Activated T-helper 1 cell treated with anti-CD3 and anti-CD28 coated beads, Interleukin-2, amount 50 U/mL, for 16 hours (primary cell): ENCODE measurements around the gene KLHL34.

Experiments
- DNase-seq, 2 donors: peaks; one replicate each; pipeline ENCODE4 v3.0.0-alpha.2; 2020; ENCODE audit warnings: low read depth in 1 of 2, low spot score in 1 of 2

KLHL34 gene

GRCh38 chrX:21658152-21658737 is at the start of gene KLHL34:
Gene KLHL34, minus strand, starts transcription at chrX:21658330. Its CDS starts 542 bp downstream, at chrX:21657788.
- DNase-seq = no peak

DNA sequence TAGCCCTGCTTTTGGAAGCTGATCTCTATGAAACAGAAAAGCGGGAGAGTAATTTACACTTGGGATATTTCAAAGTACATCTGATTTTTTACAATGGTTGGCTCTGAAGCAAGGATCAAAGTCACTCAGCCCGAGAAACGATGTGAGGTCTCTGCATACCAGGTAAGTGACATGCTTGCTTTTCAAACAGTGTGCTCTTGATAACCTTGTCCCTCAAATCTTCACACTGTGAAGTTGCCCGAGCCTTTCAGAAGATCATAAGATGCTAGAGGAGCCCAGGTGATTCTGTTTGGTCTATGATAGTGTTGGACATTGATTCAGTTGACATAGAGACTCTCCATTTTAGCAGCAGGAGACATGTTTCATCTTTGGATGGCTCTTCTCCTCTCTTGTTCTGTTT is 47.1 kb upstream of the KLHL34 start:
- no peak for DNase-seq

DNA sequence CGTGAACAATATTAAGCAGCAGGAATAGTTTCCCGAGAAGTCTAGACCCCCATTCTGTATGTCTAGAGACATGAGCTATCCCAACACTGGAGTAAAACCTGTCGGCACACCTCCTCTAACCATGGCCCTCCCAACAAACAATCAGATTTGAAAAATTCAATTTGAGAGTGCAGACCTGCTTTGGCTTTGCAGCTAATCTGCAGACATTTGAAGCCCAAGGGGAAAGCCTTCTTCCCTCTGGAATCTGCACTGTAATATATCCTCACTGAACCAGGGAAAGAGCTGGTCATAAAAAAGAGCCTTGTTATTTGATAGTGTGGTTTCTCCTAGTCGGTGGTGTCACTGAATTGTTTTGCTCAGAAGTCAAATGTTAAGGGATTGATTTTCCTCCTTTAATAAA is 44.6 kb upstream of the KLHL34 start:
- DNase-seq = no peak

DNA sequence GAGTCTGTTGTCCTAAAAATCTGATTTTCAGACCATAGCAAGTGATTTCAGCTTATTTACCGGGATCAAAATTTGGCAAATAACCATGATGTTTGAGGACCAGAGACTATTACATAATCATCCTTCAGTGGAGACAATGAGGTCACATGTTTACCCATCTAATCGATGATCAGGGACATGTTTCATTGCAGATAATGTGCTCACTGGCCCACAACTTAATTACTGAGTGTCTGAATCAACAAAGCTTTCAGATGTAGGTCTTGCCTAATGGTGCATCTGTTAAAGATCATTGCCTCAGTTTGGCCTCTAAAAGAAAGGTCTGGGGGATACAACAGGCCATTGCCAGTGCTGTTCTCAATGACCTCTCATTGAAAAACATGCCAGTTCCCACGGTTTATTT is 42.8 kb upstream of the KLHL34 start:
- DNase-seq = no peak

DNA sequence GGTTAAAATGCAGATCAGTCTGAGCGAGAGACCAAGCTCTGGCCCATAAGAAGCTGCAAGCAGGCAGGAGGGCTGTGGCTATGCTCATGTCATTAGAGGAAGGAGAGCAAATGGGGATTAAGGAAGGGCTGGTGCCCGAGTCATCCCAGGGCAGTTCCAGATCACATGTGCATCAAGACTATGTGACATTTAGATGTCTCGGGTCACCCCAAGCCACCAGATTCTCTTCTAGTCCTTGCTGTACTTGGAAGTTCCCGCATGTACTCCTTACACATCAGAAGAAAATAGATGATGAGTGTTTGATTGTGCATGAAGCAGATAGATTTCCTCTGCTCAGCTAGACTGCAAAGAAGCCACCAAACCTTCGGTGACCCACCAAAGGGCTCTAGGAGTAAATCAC is 42.1 kb upstream of the KLHL34 start:
- no peak for DNase-seq

DNA sequence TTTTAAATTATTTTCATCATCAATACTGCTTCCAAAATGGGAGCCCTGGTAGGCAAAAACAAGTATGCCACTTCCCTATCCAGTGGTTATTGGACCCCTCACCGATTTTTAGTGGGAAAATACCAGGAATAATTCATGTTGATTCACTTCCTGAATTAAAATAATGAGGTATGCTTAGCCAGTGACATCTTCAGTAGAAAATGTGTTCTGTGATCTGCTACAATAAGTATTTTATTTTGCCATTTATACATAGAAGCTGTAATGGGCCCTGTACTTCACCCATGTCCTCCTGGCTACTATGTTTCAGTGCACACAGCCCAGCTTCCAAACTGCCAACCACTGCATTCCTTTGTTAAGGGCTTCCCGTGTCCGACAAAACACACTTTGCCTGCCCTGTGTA is 41.0 kb upstream of the KLHL34 start:
- DNase-seq = no peak

GRCh38 chrX:21698272-21698671 is 40.1 kb upstream of the KLHL34 start:
- no peak for DNase-seq

GRCh38 chrX:21691512-21692018 is 33.4 kb upstream of the KLHL34 start:
- no peak for DNase-seq

GRCh38 chrX:21683941-21684340 is 25.8 kb upstream of the KLHL34 start:
- no peak for DNase-seq

DNA sequence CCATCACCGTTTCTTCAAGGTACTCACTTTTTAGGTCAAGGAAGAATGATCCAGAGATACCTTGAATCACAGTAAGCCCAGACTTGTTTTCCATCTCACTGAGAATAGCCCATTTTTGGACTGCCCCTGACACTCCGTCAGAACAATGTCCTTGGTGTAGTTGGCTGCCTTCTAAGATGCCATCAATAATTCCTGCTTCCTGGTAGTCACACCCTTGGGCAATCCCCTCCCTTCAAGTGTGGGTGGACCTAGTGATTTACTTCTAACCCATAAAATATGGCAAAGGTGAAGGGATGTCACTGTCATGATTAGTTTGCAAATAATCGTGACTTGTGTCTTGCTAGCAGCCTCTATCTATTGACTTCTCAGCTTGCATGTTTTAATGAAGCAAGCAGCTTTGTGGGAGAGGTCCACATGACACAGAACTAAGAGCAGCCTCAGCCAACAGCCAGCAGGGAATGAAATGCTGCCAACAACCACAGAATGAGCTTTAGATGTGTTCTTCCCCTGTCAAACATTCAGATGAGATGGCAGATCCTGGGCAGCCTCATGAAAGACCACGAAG is 20.0 kb upstream of the KLHL34 start:
- no peak for DNase-seq

DNA sequence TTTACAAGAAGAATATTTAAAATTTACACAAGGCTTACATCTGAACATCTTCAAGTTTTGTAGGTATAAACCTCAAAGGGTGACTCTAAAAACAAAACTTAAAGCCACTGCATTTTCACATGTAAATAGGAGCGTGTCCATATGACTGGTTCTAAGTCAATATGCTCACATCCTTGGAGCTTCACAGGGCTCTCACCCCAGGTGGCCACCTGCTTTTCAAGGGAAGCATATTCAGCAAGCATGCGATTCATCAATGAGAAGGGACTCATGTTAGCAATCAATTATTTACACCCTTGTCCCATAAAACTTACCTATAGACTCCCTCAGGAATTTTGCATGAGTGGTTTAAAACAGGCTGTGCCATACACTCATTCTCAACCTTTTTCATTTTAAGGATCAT is 17.8 kb upstream of the KLHL34 start:
- DNase-seq = no peak

DNA sequence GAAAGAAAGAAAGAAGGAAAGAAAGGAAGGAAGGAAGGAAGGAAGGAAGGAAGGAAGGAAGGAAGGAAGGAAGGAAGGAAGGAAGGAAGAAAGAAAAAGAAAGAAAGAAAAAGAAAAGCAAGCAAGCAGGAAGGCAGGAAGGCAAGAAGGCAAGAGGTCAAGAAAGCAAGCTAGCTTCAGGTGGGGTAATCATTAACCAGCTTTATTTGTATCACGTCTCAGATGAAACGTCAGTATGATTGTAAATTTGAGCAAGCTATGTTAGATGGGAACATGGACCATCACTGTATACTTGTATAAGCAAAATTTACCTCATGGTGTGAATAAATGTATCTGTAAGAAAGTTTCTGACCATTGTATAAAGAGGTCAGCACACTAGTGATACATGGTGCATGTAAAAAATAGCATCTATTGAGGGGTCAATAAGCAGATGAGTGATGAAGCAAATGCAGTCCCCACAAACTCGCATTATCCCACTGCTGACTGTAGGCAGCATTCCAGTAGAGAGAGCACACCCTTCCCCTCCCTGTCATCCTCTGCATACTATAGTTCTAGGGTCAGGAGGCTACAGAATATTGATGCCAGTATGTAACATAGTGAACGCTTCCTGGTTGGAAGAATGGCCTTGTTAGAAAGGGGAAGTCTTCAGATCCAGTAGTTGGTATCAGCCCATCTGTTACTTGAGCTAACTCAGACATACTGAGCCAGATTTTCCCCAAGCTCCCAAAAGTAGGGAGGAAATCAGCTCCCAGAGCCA is 16.5 kb upstream of the KLHL34 start:
- no peak for DNase-seq

- DNase-seq = no peak
Observed at GRCh38 chrX:21666679-21667078, 8.5 kb upstream of the KLHL34 start.

DNA sequence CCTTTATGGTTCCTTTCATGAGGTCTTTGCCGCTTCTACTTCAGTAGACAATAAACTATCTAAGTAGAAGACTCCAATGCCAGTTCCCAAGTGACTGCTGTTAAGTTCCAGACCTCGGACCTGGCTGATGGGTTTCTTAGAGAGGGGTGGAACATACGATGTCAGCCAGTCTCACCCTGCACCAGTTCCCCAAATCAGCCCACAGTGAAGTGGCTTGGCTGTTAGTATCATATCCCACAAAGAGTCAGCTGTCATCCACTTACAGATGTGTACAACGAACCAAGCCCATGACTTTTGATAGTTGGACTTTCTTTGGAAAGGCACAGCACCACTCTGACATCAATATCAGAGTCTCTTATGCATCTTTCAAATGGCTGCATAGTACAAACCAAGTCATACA is 8.1 kb upstream of the KLHL34 start:
- DNase-seq = no peak

- DNase-seq = no peak
Observed at GRCh38 chrX:21662761-21663160, 4.6 kb upstream of the KLHL34 start.

DNA sequence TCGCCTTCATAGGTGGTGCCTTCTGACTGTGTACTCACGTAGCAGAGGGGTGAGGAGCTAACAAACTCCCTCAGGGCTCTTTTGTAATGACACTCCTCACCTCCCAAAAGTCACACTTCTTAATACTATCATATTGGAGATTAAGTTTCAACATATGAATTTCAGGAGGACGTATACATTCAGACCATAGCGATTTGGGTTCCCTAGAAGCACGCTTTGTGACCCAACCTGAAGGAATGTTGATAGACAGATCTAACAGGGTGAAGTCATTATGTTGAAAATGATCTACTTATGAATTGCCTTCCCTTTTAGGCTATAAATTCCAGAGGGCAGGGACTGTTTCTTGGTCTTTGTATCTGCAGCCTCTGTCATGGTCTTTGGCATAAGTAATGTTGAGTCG is 3.2 kb upstream of the KLHL34 start:
- DNase-seq = no peak

- DNase-seq = no peak
Observed at GRCh38 chrX:21660156-21660555, 2.0 kb upstream of the KLHL34 start.

GRCh38 chrX:21659320-21659719 is 1.2 kb upstream of the KLHL34 start:
- no peak for DNase-seq

- no peak for DNase-seq
Observed at GRCh38 chrX:21658746-21659145, 616 bp upstream of the KLHL34 start.

GRCh38 chrX:21657318-21658151 is 595 bp downstream of the KLHL34 start:
- DNase-seq = no peak

GRCh38 chrX:21656587-21657317 is 1.4 kb downstream of the KLHL34 start:
- DNase-seq = no peak
